MM.1S (cell line): Measurements from ENCODE around the gene GULP1.

Experiments
- DNase-seq: peaks from one replicate; pipeline ENCODE4 v3.0.0-alpha.2; 2015
- H2AFZ ChIP-seq: fragments of 300-600 bp; sonication (generic); 2 replicates; pipeline ENCODE4 v1.6.0; 2016; ENCODE audit warnings: antibody characterized with exemption, low read length
- H3F3A ChIP-seq: fragments of 300-600 bp; sonication (generic); 2 replicates; pipeline ENCODE4 v1.6.1; 2016; ENCODE audit warnings: mild to moderate bottlenecking, antibody characterized with exemption, low read length, moderate library complexity, mixed read lengths; ENCODE audit not compliant: insufficient read depth
- H3K27ac ChIP-seq: fragments of 300-600 bp; sonication (generic); 2 replicates; pipeline ENCODE4 v1.5.1; 2016; ENCODE audit warnings: mild to moderate bottlenecking, low read length
- H3K27me3 ChIP-seq: fragments of 300-600 bp; sonication (generic); replicated peaks from 2 replicates; pipeline ENCODE4 v1.6.0; 2016; ENCODE audit warnings: low read length; ENCODE audit not compliant: insufficient read depth
- H3K36me3 ChIP-seq: fragments of 300-600 bp; sonication (generic); replicated peaks from 2 replicates; pipeline ENCODE4 v1.6.1; 2016; ENCODE audit warnings: mild to moderate bottlenecking, low read length, mixed read lengths; ENCODE audit not compliant: insufficient read depth
- H3K4me1 ChIP-seq: fragments of 300-600 bp; sonication (generic); 2 replicates; pipeline ENCODE4 v1.6.1; 2016; ENCODE audit warnings: low read length, mixed read lengths
- H3K4me2 ChIP-seq: fragments of 300-600 bp; sonication (generic); 2 replicates; pipeline ENCODE4 v1.6.0; 2016; ENCODE audit warnings: low read depth, low read length
- H3K4me3 ChIP-seq: fragments of 300-600 bp; sonication (generic); 2 replicates; pipeline ENCODE4 v1.5.1; 2016; ENCODE audit warnings: low read length, mixed read lengths
- H3K79me2 ChIP-seq: fragments of 300-600 bp; sonication (generic); 2 replicates; pipeline ENCODE4 v1.6.1; 2016; ENCODE audit warnings: mixed run types, low read length, mixed read lengths
- H3K9ac ChIP-seq: fragments of 300-600 bp; sonication (generic); 2 replicates; pipeline ENCODE4 v1.6.1; 2016; ENCODE audit warnings: low read length, mixed read lengths
- H3K9me2 ChIP-seq: fragments of 300-600 bp; sonication (generic); replicated peaks from 2 replicates; pipeline ENCODE4 v1.6.1; 2016; ENCODE audit warnings: mild to moderate bottlenecking, low read length, mixed read lengths; ENCODE audit not compliant: insufficient read depth
- H3K9me3 ChIP-seq: fragments of 300-600 bp; sonication (generic); replicated peaks from 2 replicates; pipeline ENCODE4 v1.6.1; 2016; ENCODE audit warnings: mild to moderate bottlenecking, low read length, mixed read lengths; ENCODE audit not compliant: insufficient read depth
- H4K20me1 ChIP-seq: fragments of 300-600 bp; sonication (generic); 2 replicates; pipeline ENCODE4 v1.6.1; 2016; ENCODE audit warnings: mild to moderate bottlenecking, low read length, moderate library complexity, mixed read lengths; ENCODE audit not compliant: insufficient read depth
- EZH2 ChIP-seq: fragments of 300-600 bp; sonication (generic); optimal IDR thresholded peaks from 2 replicates; pipeline ENCODE3; 2017; ENCODE audit warnings: low read depth, mild to moderate bottlenecking, antibody characterized with exemption, low read length, mixed read lengths
- EZH2phosphoT487 ChIP-seq: fragments of 300-600 bp; sonication (generic); IDR thresholded peaks from 2 replicates; pipeline ENCODE4 v1.6.1; 2018; ENCODE audit warnings: antibody characterized with exemption, low read length
- TF ChIP-seq, protein P1 (sequence below): fragments of 300-600 bp; sonication (generic); IDR thresholded peaks from 2 replicates; pipeline ENCODE4 v1.5.1; 2016; ENCODE audit warnings: antibody characterized with exemption, low read length, mixed read lengths

GULP1 gene

DNA sequence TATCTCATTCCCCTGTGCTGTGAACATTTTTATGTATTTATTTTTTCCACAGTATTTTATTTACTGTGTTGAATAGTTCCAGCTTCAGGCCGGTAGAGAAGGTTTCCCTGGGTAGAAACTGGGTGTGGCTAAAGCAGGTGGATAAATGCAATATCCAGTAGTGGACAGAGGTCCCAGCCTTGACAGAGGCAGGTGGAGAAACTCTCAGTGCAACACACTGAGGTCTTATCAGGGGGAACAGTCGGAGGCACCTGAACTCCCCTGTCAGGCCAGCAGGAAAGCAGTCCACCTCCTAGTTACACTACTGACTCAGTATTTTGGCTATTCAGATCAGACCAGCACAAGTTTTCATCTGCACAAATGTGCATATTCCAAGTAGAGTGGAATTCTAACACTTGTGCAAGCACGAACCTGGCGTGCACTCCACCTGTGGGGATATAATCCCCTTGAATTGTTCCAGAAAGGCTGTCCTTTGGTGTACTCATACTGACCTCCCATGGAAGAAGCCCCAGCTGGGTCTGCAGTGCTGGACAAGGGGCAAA lies 103.3 kb downstream of the GULP1 start:
- H3K36me3 ChIP-seq: no peaks in the 10 kb centered on the region
- H3K4me3 ChIP-seq: no peak overlapping the region
- no peaks in the 10 kb centered on the region for H3K79me2 ChIP-seq

DNA sequence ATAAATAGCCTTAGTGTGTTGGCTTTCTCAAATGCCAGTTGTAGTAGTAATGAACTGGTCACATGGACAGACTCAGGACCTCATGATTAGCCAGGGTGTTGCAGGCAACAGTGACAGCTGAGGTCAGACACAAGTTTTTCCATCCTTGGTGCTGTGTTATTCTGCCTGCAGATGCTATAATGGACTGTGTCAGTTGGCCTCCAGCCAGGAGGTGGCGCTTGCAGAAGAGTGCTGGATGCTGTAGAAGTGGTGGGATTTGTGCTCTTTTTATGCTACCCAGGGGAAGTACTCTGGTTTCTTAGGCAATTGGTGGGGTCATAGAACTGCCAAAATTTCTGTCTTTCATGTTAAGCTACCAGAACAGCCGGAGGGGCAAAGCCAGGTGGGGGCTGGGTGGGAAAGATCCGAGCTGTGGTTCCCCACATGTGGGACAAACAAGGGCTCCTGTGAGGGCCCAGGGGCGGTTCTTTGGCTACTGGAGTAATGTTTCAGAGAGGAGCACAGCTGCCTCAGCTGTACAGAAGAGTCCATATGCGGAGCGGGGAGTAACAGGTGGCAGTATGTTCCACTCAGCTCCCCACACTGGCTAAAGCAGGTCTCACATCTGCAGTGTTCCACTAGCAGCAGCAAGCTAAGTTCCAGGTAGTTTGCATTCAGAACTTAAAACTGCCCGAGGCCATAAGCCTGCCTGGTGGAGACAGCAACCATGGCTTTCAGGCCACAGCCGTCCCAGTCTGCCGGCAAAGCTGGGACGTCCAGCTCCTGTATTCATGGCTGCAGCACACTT lies 104.4 kb downstream of the GULP1 start:
- Histone ChIP-seq H3K9me2 (no peaks in the 10 kb centered on the region), H3K9me3 (no peaks in the 10 kb centered on the region), H3K27ac (no peak overlapping the region), H2AFZ (no peak overlapping the region), H3K79me2 (no peaks in the 10 kb centered on the region), H4K20me1 (no peaks in the 10 kb centered on the region), H3K27me3 (no peaks in the 10 kb centered on the region), H3K36me3 (no peaks in the 10 kb centered on the region), H3K9ac (no peak overlapping the region), H3F3A (no peaks in the 10 kb centered on the region), H3K4me3 (no peak overlapping the region), H3K4me2 (no peak overlapping the region), H3K4me1 (no peaks in the 10 kb centered on the region)
- DNase-seq: no peak
- TF ChIP-seq EZH2: no peak
- TF ChIP-seq EZH2phosphoT487: no peak
- TF ChIP-seq, protein P1, sequence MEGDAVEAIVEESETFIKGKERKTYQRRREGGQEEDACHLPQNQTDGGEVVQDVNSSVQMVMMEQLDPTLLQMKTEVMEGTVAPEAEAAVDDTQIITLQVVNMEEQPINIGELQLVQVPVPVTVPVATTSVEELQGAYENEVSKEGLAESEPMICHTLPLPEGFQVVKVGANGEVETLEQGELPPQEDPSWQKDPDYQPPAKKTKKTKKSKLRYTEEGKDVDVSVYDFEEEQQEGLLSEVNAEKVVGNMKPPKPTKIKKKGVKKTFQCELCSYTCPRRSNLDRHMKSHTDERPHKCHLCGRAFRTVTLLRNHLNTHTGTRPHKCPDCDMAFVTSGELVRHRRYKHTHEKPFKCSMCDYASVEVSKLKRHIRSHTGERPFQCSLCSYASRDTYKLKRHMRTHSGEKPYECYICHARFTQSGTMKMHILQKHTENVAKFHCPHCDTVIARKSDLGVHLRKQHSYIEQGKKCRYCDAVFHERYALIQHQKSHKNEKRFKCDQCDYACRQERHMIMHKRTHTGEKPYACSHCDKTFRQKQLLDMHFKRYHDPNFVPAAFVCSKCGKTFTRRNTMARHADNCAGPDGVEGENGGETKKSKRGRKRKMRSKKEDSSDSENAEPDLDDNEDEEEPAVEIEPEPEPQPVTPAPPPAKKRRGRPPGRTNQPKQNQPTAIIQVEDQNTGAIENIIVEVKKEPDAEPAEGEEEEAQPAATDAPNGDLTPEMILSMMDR: no peak

More for the DNA sequence above, 103.3 kb downstream of the GULP1 start:
- Histone ChIP-seq H3F3A (no peaks in the 10 kb centered on the region), H3K9me2 (no peaks in the 10 kb centered on the region), H3K4me2 (no peak overlapping the region), H3K9ac (no peak overlapping the region), H3K9me3 (no peaks in the 10 kb centered on the region), H3K4me1 (no peaks in the 10 kb centered on the region), H2AFZ (no peak overlapping the region), H3K27me3 (no peaks in the 10 kb centered on the region), H3K27ac (no peak overlapping the region), H4K20me1 (no peaks in the 10 kb centered on the region)
- TF ChIP-seq EZH2: no peak
- no peak for DNase-seq

DNA sequence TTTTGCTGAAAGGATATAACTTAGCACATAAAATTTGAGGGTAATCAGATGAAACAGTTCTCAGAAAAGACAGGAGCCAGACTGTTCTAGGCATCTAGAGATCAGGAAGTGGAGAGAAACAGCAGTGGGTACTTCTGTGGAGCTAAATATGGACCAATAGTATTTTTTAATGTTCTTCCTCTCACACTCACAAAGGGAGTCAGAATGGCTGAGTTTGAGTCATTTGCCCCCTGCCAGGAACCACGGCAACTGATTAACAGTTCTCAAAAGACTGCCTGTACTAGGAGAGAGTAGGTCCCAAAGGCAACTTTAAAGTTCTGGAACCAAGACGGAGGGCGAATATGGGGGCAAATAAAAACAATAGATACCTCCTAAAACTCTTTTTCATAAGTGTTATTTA lies 107.5 kb downstream of the GULP1 start:
- H3K4me3 ChIP-seq: no peak overlapping the region
- no peak overlapping the region for H3K27ac ChIP-seq
- no peaks in the 10 kb centered on the region for H3K9me3 ChIP-seq
- H3K4me2 ChIP-seq: no peak overlapping the region
- TF ChIP-seq EZH2 (no peak), EZH2phosphoT487 (no peak)
- TF ChIP-seq, protein P1: no peak
- H3K4me1 ChIP-seq: no peaks in the 10 kb centered on the region
- H3F3A ChIP-seq: no peaks in the 10 kb centered on the region
- H3K9me2 ChIP-seq: no peaks in the 10 kb centered on the region
- no peaks in the 10 kb centered on the region for H3K36me3 ChIP-seq
- no peaks in the 10 kb centered on the region for H3K79me2 ChIP-seq
- no peak overlapping the region; the same call in 1 of the 2 replicates for H2AFZ ChIP-seq
- H3K9ac ChIP-seq: no peak overlapping the region
- DNase-seq: no peak
- no peaks in the 10 kb centered on the region for H3K27me3 ChIP-seq
- H4K20me1 ChIP-seq: no peaks in the 10 kb centered on the region

DNA sequence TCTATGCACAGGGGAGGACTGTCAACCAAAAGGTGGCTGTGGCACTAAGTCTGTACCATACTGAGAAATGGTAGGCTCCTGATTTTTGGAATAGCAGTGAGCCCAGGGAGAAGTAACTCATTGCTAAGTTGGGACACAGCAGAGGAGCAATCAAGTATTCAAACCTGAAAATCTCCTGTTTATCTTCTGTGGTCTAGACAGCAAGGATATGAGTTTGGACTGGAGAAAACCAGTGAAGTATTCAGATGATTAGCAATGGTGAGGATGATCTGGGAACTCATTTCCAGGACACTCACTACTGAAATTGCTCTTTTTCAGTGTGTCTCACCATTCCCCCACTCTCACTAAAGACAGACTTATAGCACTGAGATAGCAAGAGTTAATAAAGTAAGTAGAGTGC lies 112.0 kb downstream of the GULP1 start:
- Histone ChIP-seq H3K4me3 (no peak overlapping the region), H3K9me2 (no peaks in the 10 kb centered on the region), H2AFZ (no peak overlapping the region), H3F3A (no peaks in the 10 kb centered on the region), H3K27ac (no peak overlapping the region), H3K4me2 (no peak overlapping the region), H3K79me2 (no peaks in the 10 kb centered on the region), H3K9me3 (no peaks in the 10 kb centered on the region), H3K36me3 (no peaks in the 10 kb centered on the region), H4K20me1 (no peaks in the 10 kb centered on the region), H3K9ac (no peak overlapping the region), H3K4me1 (no peaks in the 10 kb centered on the region), H3K27me3 (no peaks in the 10 kb centered on the region)
- TF ChIP-seq EZH2 (no peak), EZH2phosphoT487 (no peak)
- TF ChIP-seq, protein P1: no peak
- no peak for DNase-seq
